ENCODE results near the gene CDK7. TPM values are rescaled to one million over a fixed set of nuclear protein-coding genes. Genes with fewer than 3 reads are reported as not detected.

The CDK7 gene
- total and polyA plus RNA-seq, 2 donors (not counting 1 experiment from before 2014, with no cell fraction given): 12.3 to 30.6 TPM

DNA sequence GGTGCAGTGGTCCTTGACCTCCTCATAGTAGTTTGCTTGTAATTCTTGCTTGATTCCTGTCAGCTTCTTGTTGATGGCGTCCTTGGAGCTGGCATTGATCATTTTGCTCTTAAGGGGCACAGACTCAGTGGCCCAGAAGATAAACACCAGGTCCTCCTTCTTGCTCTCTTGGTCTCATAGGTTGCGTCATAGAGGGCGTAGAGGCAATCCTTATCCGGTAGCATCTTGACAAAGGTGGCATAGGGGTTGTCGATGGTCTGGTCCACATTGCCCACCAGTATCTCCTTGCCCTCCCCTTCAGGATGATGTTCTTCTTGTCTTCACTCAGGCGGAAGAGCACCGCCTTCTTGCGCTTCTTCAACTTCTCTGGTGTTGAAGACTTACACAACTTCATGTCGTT lies 78.7 kb downstream of the CDK7 start:
- Histone ChIP-seq H3K36me3 (replicated peaks in 1 of 2; ENCODE audit: control extremely low read depth in 1 of 2, control insufficient read depth in 1 of 2, extremely low read depth in 1 of 2, insufficient read depth in 2 of 2, low read length in 1 of 2) (peaks cover 5 to 25% of the 10 kb centered on the region in 2 experiments), H3K4me1 (ENCODE audit: control insufficient read depth in 2 of 2, insufficient read depth in 2 of 2, low read length in 2 of 2) (no peaks in the 10 kb centered on the region), H4K20me1 (ENCODE audit: control insufficient read depth, insufficient read depth, low read length, poor library complexity, severe bottlenecking) (no peaks in the 10 kb centered on the region), H3K27ac (ENCODE audit: low read length in 2 of 2) (no peak overlapping the region), H3K9ac (ENCODE audit: low read length) (no peak overlapping the region), H2AFZ (ENCODE audit: insufficient read depth, low read depth, low read length, poor library complexity, severe bottlenecking) (no peak overlapping the region), H3K4me2 (replicated peaks; ENCODE audit: low read depth, low read length, poor library complexity, severe bottlenecking) (no peak overlapping the region), H3K4me3 (ENCODE audit: control extremely low read depth in 1 of 5, extremely low read depth in 1 of 5, insufficient read depth in 1 of 5, low read depth in 2 of 5, low read length in 4 of 5) (no peak overlapping the region), H3K27me3 (replicated peaks in 1 of 4; ENCODE audit: control extremely low read depth in 1 of 4, control insufficient read depth in 3 of 4, insufficient read depth in 4 of 4, low read length in 3 of 4) (no peaks in the 10 kb centered on the region), H3K9me3 (ENCODE audit: control extremely low read depth in 1 of 3, control insufficient read depth in 2 of 3, insufficient read depth in 1 of 3, low read length in 2 of 3) (peaks cover 0 to 8% (median 4%) of the 10 kb centered on the region in 3 donors), H3K79me2 (ENCODE audit: control insufficient read depth, insufficient read depth, low read length) (no peaks in the 10 kb centered on the region)
- DNase-seq (no peak), ATAC-seq (ENCODE audit: low read depth) (no peak)
- TF ChIP-seq EZH2 (IDR thresholded peaks at IDR 0.05; ENCODE audit: borderline replicate concordance, insufficient read depth, low read depth, low read length, poor library complexity, severe bottlenecking): no peak
- TF ChIP-seq, protein P1, sequence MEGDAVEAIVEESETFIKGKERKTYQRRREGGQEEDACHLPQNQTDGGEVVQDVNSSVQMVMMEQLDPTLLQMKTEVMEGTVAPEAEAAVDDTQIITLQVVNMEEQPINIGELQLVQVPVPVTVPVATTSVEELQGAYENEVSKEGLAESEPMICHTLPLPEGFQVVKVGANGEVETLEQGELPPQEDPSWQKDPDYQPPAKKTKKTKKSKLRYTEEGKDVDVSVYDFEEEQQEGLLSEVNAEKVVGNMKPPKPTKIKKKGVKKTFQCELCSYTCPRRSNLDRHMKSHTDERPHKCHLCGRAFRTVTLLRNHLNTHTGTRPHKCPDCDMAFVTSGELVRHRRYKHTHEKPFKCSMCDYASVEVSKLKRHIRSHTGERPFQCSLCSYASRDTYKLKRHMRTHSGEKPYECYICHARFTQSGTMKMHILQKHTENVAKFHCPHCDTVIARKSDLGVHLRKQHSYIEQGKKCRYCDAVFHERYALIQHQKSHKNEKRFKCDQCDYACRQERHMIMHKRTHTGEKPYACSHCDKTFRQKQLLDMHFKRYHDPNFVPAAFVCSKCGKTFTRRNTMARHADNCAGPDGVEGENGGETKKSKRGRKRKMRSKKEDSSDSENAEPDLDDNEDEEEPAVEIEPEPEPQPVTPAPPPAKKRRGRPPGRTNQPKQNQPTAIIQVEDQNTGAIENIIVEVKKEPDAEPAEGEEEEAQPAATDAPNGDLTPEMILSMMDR (IDR thresholded peaks at IDR 0.05): no peak
- intact Hi-C loops (cut with micrococcal nuclease): no loop called here
- POLR2A ChIA-PET: no interaction called here
- Mint-ChIP-seq H3K9me3 (ENCODE audit: insufficient read depth) (peaks cover 4% of the 10 kb centered on the region), H3K27ac (no peak overlapping the region), H3K4me1 (peaks cover 3% of the 10 kb centered on the region), H3K4me3 (no peak overlapping the region), H3K27me3 (no peaks in the 10 kb centered on the region)
- CTCF ChIA-PET: no interaction called here
- WGBS (ENCODE audit: insufficient coverage): 97% methylated on average over 8 of the region's 9 CpGs

- Histone ChIP-seq H3K4me2 (replicated peaks; ENCODE audit: low read depth, low read length, poor library complexity, severe bottlenecking) (no peak overlapping the region), H3K79me2 (ENCODE audit: control insufficient read depth, insufficient read depth, low read length) (no peaks in the 10 kb centered on the region), H3K27ac (ENCODE audit: low read length in 2 of 2) (no peak overlapping the region), H3K4me3 (ENCODE audit: control extremely low read depth in 1 of 5, extremely low read depth in 1 of 5, insufficient read depth in 1 of 5, low read depth in 2 of 5, low read length in 4 of 5) (no peak overlapping the region), H3K9ac (ENCODE audit: low read length) (no peak overlapping the region), H3K4me1 (ENCODE audit: control insufficient read depth in 2 of 2, insufficient read depth in 2 of 2, low read length in 2 of 2) (no peaks in the 10 kb centered on the region), H2AFZ (ENCODE audit: insufficient read depth, low read depth, low read length, poor library complexity, severe bottlenecking) (no peak overlapping the region), H3K36me3 (replicated peaks in 1 of 2; ENCODE audit: control extremely low read depth in 1 of 2, control insufficient read depth in 1 of 2, extremely low read depth in 1 of 2, insufficient read depth in 2 of 2, low read length in 1 of 2) (peaks cover 1 to 23% of the 10 kb centered on the region in 2 experiments), H3K27me3 (replicated peaks in 1 of 4; ENCODE audit: control extremely low read depth in 1 of 4, control insufficient read depth in 3 of 4, insufficient read depth in 4 of 4, low read length in 3 of 4) (no peaks in the 10 kb centered on the region), H3K9me3 (ENCODE audit: control extremely low read depth in 1 of 3, control insufficient read depth in 2 of 3, insufficient read depth in 1 of 3, low read length in 2 of 3) (no peaks in the 10 kb centered on the region), H4K20me1 (ENCODE audit: control insufficient read depth, insufficient read depth, low read length, poor library complexity, severe bottlenecking) (no peaks in the 10 kb centered on the region)
- Mint-ChIP-seq H3K9me3 (ENCODE audit: insufficient read depth) (no peaks in the 10 kb centered on the region), H3K27me3 (no peaks in the 10 kb centered on the region), H3K4me1 (peaks cover 3% of the 10 kb centered on the region), H3K4me3 (no peak overlapping the region), H3K27ac (no peak overlapping the region)
- intact Hi-C loops (cut with micrococcal nuclease): no loop called here
- ChIA-PET CTCF (no interaction called here), POLR2A (interaction anchor here (0.7 kb wide), 1 partner anchor 15 kb away, joined by 3 read pairs; no protein-coding TSS in a partner anchor)
- TF ChIP-seq, protein P1 (IDR thresholded peaks at IDR 0.05): no peak
- TF ChIP-seq EZH2 (IDR thresholded peaks at IDR 0.05; ENCODE audit: borderline replicate concordance, insufficient read depth, low read depth, low read length, poor library complexity, severe bottlenecking): no peak
- ATAC-seq (ENCODE audit: low read depth): no peak
- WGBS (ENCODE audit: insufficient coverage): no CpG with 5 or more reads among the region's 1 CpG
- no peak for DNase-seq
Observed at GRCh38 chr5:69315972-69316371, 81.3 kb downstream of the CDK7 start.

Data from B cell (primary cell).